Spinal cord (tissue), 10 donors: ENCODE results near the gene ACR. TPM values are rescaled to one million over a fixed set of nuclear protein-coding genes. Genes with fewer than 3 reads are reported as not detected.
"Not testable (repeated sequence)": the region's sequence is repeated elsewhere in the genome, so short reads cannot be mapped to it uniquely, and the experiment has no call there.

ENCODE experiments used
- DNase-seq, 6 donors: peaks; one replicate each; pipeline versions ENCODE4 v3.0.0 to v3.0.0-alpha.2; 2013 to 2015; ENCODE audit warnings: low spot score in 6 of 6, low read depth in 4 of 6
- H3K27ac ChIP-seq: one replicate; pipeline ENCODE4 v1.5.1; 2013; ENCODE audit warnings: low read depth, low read length, control low read depth
- H3K27me3 ChIP-seq: one replicate; pipeline ENCODE4 v1.6.1; 2013; ENCODE audit warnings: low read length; ENCODE audit not compliant: control insufficient read depth, insufficient read depth
- H3K36me3 ChIP-seq: one replicate; pipeline ENCODE4 v1.6.1; 2013; ENCODE audit warnings: low read length; ENCODE audit not compliant: control insufficient read depth, insufficient read depth
- H3K4me1 ChIP-seq: one replicate; pipeline ENCODE4 v1.6.1; 2013; ENCODE audit warnings: low read length; ENCODE audit not compliant: control insufficient read depth, insufficient read depth
- H3K4me3 ChIP-seq: one replicate; pipeline ENCODE4 v1.5.1; 2013; ENCODE audit warnings: low read depth, low read length, control low read depth
- H3K9me3 ChIP-seq: one replicate; pipeline ENCODE4 v1.6.1; 2013; ENCODE audit warnings: low read length; ENCODE audit not compliant: control insufficient read depth, insufficient read depth
- WGBS: methylation state at CpG from one replicate; pipeline ENCODE4 v1.1.5; 2013; ENCODE audit warnings: missing lambda C conversion rate; ENCODE audit not compliant: insufficient coverage; 5-methylcytosine and 5-hydroxymethylcytosine counted together
- polyA plus RNA-seq, 2 donors: library from polyadenylated mRNA; unstranded; fragments of 120-200 nt; gene quantifications; one replicate each; pipeline ENCODE4 v1.2.1, GENCODE V29; 2013; ENCODE audit not compliant: insufficient read length in 2 of 2
- small RNA-seq: library from RNA; depleted of rRNA; stranded (forward); fragments of <200 nt; gene quantifications from one replicate; pipeline ENCODE3, GENCODE V24; 2014; ENCODE audit warnings: low replicate concordance
- total RNA-seq, 2 donors: library from RNA; depleted of rRNA in 1 of 2; stranded (reverse); fragments of 120-200 nt in 1 of 2; fragments of >200 nt in 1 of 2; gene quantifications; one replicate each; pipeline versions ENCODE4 v1.2.3 to v1.2.4, GENCODE V29; 2013 to 2014
- donor health status: healthy.

ACR gene
- total and polyA plus RNA-seq, 4 donors, result 0.17 to 0.98 (median 0.70) TPM; not detected in 1

DNA sequence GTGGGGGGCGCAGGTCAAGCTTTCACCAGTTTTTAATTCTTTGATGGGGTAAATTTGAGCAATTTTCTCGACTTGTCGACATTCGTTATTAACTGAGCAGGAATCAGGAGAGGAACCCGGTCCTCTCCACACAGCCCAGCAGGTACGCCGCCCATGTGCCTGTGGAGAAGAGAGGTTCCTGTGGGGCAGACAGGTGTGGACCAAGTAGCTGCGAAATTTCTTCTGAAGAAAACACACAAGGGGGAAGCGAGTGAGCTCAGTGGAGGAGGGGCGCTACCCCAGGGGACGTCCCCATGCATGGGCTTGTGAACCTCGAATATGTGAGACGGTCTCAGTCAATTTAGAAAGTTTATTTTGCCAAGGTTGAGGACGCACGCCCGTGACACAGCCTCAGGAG, 45.9 kb downstream of the ACR start:
- H3K27me3 ChIP-seq, H3K36me3 ChIP-seq, H3K9me3 ChIP-seq, H3K4me1 ChIP-seq, H3K27ac ChIP-seq: not testable (repeated sequence)
- DNase-seq, result peak in 1 of 6 donors; percentile 2
- WGBS, result no CpG with 5 or more reads among the region's 16 CpGs
- H3K4me3 ChIP-seq, result peak overlapping the region; percentile 41

DNA sequence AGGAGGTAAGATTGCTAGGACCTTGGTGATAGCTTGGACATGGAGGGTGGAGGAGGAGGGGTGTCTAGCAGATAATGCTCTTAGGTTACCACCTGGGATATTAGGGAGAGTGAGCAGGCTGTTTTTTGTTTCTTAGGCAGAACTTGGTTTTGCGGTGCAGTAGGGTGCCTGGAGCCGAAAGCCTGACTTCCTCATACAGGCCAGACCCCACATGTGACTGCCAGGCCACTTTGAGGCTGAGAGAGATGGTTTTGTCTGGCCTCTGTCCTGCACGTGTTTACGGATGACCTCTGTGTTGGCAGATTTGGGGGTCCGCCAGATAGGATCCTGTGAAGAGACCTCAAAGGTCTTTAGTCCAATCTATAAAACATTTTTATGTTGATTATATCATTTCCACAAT, 47.3 kb downstream of the ACR start:
- WGBS, result 100% methylated on average over 1 of the region's 5 CpGs
- DNase-seq, H3K36me3 ChIP-seq, H3K27ac ChIP-seq, H3K4me3 ChIP-seq, H3K9me3 ChIP-seq, H3K27me3 ChIP-seq, H3K4me1 ChIP-seq: not testable (repeated sequence)

DNA sequence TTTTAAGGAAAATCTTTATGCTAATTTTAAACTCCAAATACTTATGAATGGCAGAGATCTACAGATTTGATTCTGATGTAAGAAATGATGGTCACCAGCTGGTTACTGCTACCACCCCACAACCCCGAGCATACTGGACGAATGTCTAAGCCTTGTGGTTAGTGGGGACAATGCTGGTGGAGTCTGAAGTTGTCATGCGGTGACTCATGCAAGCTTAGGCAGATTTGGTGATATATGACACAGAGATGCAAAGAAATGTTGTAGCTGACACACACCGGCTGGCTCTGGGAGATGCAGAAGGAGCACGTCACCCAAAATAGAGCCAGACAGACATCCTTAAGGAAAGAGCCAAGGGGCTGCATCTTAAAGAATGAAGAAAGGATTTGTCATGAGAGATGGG, 48.9 kb downstream of the ACR start:
- H3K36me3 ChIP-seq, H3K9me3 ChIP-seq, H3K27ac ChIP-seq, H3K27me3 ChIP-seq, H3K4me1 ChIP-seq, DNase-seq, H3K4me3 ChIP-seq: not testable (repeated sequence)
- no CpG with 5 or more reads among the region's 5 CpGs for WGBS

Small RNAs within 50 kb of the gene (small RNA-seq; reads per million reads assigned to genes)
- not detected for gene RNU6-409P

Other genes with a start within 250 kb of the ACR start
- gene LMF2, start 230.5 kb upstream of the ACR start, total RNA-seq, result 10 to 100 TPM; 16.0 to 42.8 TPM
- 10 to 100 TPM; 58.0 to 69.6 TPM for gene LMF2, start 230.5 kb upstream of the ACR start, polyA plus RNA-seq
- 10 to 100 TPM; 32.8 to 58.6 TPM for gene NCAPH2, start 230.0 kb upstream of the ACR start, total RNA-seq
- 10 to 100 TPM; 77.1 to 86.9 TPM for gene NCAPH2, start 230.0 kb upstream of the ACR start, polyA plus RNA-seq
- gene SCO2, start 212.6 kb upstream of the ACR start, total RNA-seq, result 1 to 10 TPM in 1 of 2 donors, under 1 TPM in 1; 0.40 to 1.9 TPM
- gene SCO2, start 212.6 kb upstream of the ACR start, polyA plus RNA-seq, result 1 to 10 TPM; 6.0 to 7.3 TPM
- 10 to 100 TPM in 1 of 2 donors, 1 to 10 TPM in 1; 6.3 to 12.8 TPM for gene TYMP, start 208.2 kb upstream of the ACR start, total RNA-seq
- gene TYMP, start 208.2 kb upstream of the ACR start, polyA plus RNA-seq, result 10 to 100 TPM; 16.4 to 22.1 TPM
- under 1 TPM in 1 of 2 donors, not detected in 1; 0.06 TPM for gene KLHDC7B, start 192.3 kb upstream of the ACR start, total RNA-seq
- under 1 TPM in 1 of 2 donors, not detected in 1; 0.22 TPM for gene KLHDC7B, start 192.3 kb upstream of the ACR start, polyA plus RNA-seq
- under 1 TPM in 1 of 2 donors, not detected in 1; 0.66 TPM for gene SYCE3, start 175.3 kb upstream of the ACR start, total RNA-seq
- not detected for gene SYCE3, start 175.3 kb upstream of the ACR start, polyA plus RNA-seq
- 10 to 100 TPM in 1 of 2 donors, 1 to 10 TPM in 1; 8.2 to 11.1 TPM for gene CPT1B, start 159.8 kb upstream of the ACR start, total RNA-seq
- gene CPT1B, start 159.8 kb upstream of the ACR start, polyA plus RNA-seq, result 10 to 100 TPM; 24.5 to 30.1 TPM
- 10 to 100 TPM; 28.8 to 88.3 TPM for gene CHKB, start 155.4 kb upstream of the ACR start, total RNA-seq
- gene CHKB, start 155.4 kb upstream of the ACR start, polyA plus RNA-seq, result 10 to 100 TPM; 81.4 to 89.6 TPM
- 10 to 100 TPM; 19.8 to 42.3 TPM for gene MAPK8IP2, start 137.4 kb upstream of the ACR start, total RNA-seq
- gene MAPK8IP2, start 137.4 kb upstream of the ACR start, polyA plus RNA-seq, result 100 to 1,000 TPM; 104 to 109 TPM
- gene ARSA, start 110.1 kb upstream of the ACR start, total RNA-seq, result 10 to 100 TPM in 1 of 2 donors, 1 to 10 TPM in 1; 9.8 to 25.0 TPM
- 10 to 100 TPM; 39.8 to 47.1 TPM for gene ARSA, start 110.1 kb upstream of the ACR start, polyA plus RNA-seq
- gene SHANK3, start 65.4 kb upstream of the ACR start, total RNA-seq, result 1 to 10 TPM; 7.5 to 8.3 TPM
- 10 to 100 TPM; 32.2 to 38.5 TPM for gene SHANK3, start 65.4 kb upstream of the ACR start, polyA plus RNA-seq
- 10 to 100 TPM; 14.9 to 36.4 TPM for gene RABL2B, start 45.4 kb downstream of the ACR start, total RNA-seq
- gene RABL2B, start 45.4 kb downstream of the ACR start, polyA plus RNA-seq, result 10 to 100 TPM; 64.0 to 79.2 TPM